Measurements from ENCODE around the gene P2RY8.
"Not testable (repeated sequence)": the region's sequence is repeated elsewhere in the genome, so short reads cannot be mapped to it uniquely, and the experiment has no call there.

P2RY8 gene

DNA sequence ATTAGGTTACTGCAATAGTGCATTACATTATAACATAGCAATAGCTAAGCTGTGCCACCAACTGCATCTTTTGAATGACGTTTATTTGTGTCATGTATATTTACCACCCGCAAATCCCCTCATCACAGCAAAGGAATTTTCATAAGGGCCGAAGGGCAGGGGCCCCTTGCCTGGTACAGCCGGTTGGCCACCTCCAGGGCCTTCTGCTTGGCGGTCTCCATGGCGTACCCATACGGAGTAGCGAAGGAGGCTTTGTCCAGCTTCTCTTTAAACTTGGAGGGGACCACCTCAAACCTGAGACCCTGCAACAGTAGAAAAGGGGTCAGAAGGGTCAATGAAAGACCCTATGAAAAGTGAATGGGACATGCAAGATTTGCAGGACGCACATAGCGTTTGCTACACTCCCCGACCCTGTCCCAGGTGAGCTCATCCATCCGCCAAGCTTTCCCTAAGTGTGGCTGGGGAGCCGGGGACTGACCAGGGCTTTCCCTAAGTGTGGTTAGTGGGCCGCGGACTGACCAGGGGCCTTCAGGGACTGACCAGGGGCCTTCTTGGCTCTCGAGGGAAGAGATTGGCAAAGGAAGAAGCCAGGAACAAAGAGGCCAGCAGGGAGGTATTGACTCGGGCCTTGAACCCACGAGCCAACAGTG lies 94.8 kb downstream of the P2RY8 start:
- no peak for DNase-seq

DNA sequence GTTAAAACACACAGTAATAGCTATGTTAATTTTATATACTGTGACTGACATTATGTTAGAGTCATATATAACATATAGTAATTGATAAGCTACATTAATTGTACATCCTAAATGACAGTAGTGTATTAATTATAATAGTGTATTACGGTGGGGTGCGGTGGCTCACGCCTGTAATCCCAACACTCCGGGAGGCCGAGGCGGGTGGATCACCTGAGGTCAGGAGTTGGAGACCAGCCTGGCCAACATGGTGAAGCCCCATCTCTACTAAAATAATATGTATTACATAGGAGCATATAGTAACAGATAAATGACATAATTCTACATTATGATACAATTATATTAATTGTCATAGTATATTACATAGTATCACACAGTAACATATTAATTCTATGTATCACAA lies 96.5 kb downstream of the P2RY8 start:
- no peak for DNase-seq

DNA sequence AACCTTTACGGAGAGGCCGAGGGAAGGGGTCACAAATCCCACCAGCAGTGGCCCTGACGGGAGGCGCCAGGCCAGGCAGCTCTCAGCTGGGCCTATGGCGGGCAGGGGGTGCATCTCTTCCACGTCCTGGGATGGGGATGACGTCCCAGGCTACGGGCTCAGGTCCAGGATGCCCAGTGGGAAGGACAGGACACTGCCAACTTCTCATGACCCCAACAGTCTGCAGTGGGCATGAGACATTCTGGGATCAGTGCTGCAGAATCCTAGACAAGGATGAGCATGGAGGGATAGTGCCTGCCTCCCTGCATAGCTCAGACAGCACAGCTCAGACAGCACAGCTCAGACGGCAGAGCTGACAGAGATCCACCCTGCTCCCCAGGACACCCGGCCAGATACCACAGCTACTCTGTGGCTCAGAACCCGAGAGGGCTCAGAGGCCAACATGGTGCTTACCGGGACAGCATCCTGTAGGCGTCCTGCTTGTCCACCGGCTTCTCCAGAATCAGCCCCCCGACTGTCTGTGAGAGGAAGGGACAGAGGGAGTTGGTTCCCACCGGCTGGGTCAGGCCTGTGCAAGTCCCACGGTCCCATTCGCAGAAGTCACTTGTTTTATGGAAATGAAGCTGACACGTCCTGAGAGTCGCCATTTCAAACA lies 101.6 kb downstream of the P2RY8 start:
- no peak for DNase-seq

DNA sequence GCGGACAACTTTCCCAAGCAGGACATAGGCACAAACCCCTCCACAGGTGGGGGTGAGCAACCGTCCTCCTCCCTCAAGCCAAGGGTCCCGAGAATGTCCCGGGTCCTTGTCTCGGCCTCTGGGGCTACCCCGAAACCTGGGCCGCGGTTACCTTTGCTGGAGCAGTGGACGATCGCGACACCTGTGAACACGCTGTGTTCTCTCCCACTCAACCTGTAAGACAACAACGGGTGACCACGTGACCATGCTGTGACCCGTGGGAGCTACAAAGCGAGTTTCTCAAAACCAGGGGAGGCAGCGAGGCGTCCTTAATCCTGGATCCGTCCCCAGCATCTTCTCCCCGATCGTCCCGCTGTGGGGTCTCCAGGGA lies 102.1 kb downstream of the P2RY8 start:
- no peak for DNase-seq

DNA sequence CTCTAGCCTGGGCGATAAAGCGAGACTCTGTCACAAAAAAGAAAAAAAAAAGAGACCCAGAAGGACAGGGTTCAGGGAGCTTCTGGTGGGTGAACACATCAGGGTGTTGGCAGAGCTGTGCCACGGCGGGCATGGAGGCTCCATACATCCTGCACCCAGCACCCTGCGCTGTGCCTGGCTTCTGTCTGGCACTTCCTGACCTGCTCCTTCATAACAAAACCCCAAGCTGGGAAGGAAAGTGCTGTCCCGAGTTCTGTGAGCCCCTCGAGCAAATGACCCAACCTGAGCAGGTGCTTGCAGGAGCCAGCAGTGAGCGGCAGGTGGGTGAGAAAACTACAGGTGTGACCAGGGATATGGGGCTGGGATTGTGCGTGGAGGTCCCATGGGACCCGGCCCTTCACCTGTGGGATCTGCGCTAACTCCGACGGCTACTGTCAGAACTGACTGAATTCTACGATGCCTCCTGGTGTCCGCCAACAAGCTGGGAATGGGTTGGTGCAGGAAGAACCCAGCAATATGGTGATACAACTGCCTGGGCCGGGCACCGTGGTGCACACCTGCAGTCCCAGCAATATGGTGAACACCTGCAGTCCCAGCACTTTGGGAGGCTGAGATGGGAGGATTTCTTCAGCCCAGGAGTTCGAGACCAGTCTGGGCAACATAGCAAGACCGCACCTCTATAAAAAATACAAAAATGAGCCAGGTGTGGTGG lies 103.2 kb downstream of the P2RY8 start:
- no peak for DNase-seq

DNA sequence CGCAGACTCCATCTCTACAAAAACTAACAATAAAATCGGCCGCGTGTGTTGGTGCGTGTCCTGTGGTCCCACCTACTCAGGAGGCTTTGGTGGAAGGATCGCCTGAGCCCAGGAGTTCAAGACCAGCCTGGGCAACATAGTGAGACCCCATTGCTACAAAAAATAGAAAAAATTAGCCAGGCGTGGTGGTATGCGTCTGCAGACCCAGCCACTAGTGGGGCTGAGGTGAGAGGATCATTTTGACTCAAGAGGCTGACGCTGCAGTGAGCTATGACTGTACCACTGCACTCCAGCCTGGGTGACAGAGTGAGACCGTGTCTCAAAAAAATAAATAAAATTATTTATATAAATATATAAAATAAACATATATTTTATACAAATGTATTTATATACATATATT lies 106.5 kb downstream of the P2RY8 start:
- no peak for DNase-seq

DNA sequence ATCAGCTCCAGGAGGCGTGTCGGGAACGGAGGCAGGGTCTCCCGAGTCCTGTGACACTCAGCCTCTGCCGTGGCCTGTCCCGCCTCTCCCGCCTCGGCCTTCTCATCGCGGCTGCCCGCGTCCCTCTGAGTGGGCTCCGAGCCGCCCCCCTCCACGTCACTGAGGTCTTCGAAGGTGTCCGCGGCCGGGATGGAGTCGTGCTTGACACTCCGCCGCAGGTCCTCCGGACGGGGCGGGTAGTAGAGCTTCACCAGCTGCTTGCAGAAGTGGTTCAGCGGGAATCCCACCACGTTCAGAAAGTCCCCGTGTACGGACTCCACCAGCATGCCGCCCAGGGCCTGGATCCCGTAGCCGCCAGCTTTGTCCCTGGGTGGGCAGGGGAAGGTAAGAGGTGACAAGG lies 109.2 kb downstream of the P2RY8 start:
- no peak for DNase-seq

DNA sequence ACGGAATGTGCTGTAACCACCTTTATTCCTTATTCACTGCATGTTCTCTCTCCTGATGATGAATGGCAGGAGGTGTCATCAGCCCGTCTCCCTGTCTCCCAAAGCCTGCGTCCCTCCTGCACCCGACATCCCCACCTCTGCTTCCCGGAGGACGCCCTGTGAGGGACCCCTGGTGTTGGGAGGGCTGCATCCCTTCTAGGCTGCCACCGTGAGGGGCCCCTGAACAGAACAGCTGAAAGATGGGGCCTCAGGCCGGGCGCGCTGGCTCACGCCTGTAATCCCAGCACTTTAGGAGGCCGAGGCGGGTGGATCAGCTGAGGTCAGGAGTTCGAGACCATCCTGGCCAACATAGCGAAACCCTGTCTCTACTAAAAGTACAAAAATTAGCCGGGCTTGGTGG lies 110.7 kb downstream of the P2RY8 start:
- not testable (repeated sequence) for DNase-seq

DNA sequence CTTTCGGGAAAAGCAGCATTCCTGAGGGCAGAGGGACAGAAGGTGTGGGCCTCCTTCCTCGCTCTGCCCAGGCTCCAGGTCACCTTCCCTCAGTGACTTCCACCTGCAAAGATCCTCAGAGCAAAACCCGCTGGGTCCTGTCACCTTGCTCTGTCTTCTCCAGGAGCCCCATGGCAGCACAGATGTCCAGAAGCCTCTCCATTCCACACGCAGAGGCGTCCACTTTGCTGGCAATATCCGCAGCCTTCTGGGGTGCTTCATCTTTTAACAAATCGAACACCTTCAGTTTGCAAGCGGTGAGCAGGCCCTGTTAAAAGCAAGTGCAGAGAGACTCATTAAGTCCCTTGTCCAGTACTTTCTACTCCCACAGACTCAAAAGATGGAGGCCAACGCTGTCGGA lies 111.6 kb downstream of the P2RY8 start:
- no peak for DNase-seq

DNA sequence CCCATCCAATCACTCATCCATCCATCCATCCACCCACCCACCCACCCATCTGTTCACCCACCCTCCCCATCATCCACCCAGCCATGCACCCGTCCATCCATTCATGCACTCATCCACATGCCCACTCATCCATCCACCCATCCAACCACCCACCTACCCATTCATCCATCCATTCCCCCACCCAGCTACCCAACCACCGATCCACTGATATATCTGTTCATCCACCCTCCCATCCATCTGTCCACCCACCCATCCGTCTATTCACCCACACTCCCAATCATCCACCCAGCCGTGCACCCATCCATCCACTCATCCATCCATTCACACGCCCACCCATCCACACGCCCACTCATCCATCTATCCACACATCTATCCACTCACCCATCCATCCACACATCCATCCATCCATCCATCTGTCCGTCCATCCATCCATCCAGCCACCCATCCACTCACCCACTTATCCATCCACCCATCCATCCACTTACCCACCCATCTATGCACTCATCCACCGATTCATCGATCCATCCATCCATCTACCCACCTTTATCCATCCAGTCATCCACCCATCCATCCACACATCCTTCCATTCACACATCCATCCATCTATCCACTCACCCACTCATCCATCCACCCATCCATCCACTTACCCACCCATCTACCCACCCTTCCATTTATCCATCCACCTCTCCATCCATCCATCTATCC lies 112.7 kb downstream of the P2RY8 start:
- DNase-seq = no peak

DNA sequence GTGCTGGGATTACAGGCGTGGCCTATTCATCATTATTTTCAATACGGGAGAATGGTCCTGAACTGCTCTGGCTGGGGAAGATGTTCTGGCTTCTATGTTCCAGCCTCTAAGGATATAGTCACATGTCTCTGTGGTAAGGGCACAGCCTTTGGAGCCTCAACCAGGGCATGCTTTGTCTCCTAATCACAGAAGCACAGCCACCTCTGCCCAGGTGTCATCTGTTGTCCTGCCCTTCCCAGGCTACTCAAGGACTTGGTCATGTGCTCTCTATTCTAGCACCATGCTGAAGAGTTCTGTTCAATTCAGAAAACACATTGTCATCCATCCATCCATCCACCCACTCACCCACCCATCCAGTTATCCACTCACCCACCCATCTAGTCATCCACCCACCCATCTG lies 113.8 kb downstream of the P2RY8 start:
- DNase-seq = no peak

DNA sequence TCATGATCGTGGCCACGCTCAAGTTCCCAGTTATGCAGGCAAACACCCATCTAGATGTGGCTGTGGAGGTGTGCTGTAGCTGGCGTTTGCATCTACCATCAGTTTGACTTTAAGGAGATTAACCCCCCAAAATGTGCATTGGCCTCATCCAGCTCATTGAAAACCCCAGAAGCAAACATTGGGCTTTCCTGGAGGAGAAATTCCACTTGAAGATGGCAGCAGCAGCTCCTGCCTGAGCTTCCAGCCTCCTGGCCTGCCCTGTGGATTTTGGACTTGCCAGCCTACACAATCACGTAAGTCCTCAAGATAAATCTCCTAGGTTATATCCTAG lies 114.9 kb downstream of the P2RY8 start:
- DNase-seq = no peak

DNA sequence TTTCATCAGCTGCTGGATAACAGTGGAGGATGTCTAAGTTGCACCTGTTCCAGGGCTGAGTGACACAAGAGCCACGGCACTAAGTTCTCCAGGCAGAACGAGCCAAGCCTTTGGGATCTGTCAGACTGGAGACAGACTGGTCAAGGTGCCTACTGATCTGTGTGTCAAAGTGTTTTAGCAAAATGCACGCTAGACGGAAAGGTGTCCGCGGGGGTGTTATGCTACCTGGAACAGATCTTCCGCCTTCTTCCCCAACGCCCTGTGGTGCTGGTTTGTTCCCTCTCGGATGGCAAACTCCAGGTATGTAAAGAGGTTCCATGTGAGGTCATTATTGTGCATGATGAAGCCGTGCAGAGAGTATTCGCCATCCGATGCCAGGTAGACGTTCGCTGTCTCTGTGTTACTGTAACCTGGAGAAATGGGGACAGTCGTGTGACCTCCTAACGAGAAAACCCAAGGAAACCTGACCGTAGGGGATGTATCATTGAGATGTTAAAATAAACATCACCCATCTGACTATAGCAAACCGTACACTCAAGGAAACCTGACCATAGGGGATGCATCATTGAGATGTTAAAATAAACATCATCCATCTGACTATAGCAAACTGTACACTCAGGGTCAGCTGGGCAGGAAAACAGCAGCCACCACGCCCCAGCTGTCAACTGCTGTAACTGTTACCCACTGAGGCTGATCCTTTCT lies 115.4 kb downstream of the P2RY8 start:
- DNase-seq = no peak

DNA sequence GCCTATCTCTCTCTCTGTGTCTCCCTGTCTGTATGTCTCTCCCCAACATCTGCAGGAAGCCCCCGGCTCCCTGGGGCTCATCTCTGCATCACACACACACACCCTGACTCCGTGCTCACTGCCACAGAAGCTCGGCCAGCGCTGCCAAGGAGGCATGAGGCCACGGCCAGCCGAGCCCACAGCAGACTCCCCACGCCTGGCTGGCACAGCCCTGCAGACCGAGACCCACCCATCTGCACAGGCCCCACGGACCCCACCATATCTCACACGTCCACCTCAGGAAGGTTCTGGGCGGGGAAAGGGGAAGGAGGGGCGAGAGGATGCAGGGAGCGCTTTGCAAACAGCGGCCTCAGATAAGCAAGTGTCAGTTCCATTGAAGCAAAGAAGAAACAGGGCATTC lies 116.6 kb downstream of the P2RY8 start:
- no peak for DNase-seq

DNA sequence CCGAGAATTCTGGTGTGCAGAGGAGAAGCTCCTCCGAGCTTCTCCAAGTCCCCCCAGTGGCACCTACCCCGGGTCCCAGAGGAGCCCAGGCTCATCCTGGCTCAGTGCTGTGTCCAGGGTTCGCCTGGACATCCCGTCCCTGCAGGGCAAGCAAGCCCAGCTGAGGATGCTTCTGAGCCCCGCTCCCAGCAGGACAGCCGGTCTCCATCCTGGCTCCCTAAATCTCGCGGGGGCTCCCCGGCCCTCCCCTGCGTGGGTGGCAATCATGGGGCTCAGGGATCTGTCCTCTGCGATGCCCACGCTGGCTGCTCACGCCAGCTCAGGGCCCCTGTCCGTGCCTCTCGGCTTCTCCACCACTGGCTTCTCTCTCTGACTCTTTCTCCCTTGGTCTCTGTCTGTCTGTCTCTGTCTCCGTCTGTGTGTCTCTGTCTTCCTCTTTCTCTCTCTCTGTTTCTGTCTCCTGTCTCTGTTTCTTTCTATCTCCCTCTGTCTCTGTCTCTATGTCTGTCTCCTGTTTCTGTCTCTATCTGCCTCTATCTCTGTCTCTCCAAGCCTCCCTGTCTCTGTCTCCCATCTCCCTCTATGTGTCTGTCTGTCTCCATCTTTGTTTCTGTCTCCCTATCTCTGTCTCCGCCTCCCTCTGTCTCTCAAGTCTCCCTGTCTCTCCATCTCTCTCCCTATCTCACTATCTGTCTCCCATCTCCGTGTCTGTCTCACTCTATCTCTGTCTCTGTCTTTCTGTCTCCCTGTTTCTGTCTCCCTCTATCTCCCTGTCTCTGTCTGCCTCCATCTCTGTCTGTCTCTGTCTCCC lies 117.2 kb downstream of the P2RY8 start:
- DNase-seq = no peak

DNA sequence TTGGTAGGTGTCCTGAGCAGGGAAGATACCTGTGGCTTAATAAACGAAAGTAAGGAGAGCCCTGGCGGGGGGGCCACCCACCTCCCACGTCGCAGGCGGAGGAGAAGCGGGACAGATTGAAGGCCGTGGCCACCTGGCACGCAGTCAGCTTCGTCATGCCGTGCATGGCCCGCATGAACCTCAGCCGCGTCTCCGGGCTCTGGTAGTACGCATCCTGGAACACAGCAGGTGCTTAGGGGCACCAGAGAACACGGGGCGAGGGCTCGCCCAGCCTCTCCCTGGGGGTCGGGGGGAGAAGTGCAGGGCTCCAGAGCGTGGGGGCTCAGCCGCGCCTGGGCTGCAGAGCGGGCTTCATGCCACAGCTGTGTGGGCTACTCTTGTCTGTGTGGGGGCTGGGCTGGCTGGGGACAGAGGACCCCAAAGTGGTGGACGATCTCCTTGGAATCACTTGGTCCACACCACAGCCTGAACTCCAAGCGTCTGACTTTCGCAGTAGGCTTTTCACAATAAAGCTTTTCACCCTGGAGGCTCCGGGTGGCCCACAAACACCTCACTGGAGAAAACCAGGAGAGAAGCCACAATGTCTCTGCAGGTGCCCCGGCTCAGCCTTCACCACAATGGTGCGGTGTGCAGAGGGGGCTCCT lies 118.0 kb downstream of the P2RY8 start:
- DNase-seq = no peak

DNA sequence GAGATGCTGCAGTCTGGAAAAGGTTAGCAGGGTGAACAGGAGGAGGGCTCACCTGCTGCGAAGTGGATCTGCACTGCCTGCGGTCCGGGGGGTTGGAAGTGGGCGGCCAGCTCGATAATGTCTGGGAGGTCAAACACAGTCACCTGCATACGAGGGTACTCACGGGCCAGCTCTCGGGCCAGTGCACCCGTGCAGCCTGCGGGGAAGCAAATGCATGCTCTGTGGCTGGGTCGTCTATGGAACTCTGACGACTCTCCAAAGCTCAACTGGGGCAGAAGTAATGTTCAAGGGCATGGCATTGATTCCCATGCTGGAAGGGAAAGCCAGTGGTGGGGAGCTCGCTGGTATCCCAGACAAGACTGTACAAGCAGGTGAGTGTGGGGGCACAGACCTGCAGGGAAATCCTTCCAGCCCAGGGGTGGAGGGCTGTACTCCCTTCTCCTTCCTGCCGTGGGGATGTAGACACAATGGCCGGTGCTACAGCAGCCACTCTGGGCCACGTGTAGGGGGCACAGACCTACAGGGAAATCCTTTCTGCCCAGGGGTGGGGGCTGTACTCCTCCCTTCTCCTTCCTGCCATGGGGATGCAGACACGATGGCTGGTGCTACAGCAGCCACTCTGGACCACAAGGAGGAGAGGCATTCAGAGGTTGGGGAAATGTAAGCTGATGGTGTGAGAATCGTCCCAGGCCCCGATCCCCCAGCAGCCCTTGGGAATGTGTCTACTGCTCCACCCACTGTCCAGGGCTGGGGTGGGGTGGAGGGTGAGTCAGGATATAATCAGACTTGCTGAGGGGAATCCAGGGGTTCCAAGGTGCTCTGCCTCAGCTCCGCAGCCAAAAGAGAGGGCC lies 118.8 kb downstream of the P2RY8 start:
- DNase-seq = no peak

DNA sequence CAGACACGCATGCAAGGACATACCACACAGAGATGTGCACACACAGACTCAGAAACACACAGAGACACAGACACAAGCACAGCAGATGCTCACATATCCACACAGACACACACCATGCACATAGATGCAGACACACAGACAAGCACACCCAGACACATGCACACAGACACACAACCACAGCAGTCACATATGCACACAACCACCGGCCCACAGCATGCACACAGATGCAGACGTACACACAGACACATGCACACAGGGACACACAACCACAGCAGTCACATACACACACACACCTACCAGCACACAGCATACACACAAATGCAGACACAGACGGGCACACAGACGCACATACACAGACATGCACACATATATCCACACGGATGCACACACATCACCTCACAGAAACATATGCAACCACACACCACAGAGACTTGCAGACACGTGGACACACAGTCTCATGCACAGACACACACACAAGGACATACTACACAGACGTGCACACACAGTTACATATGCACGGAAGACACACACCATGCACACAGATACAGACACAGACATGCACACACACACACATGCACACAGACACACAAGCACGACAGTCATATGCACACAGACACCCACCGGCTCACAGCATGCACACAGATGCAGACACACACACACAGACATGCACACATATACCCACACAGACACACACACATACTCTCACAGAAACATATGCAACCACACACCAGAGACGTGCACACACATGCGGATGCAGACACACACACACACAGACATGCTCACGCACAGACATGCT lies 119.8 kb downstream of the P2RY8 start:
- DNase-seq = no peak

DNA sequence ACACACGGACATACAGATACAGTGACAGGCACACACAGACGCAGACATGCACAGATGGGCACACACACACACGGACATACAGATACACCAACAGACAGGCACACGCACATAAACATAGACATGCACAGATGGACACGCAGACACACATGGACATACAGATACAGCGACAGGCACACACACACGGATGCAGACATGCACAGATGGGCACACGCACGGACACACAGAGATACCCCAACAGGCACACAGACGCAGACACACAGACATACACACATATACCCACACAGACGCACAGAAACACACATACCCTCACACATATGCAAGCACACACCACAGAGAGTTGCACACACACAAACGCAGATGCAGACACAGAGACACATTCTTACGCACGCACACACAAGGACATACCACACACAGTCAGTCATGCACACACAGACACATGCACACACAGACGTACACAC lies 120.6 kb downstream of the P2RY8 start:
- no peak for DNase-seq
